Measurements from ENCODE around the gene MAP3K3.

Gene MAP3K3

DNA sequence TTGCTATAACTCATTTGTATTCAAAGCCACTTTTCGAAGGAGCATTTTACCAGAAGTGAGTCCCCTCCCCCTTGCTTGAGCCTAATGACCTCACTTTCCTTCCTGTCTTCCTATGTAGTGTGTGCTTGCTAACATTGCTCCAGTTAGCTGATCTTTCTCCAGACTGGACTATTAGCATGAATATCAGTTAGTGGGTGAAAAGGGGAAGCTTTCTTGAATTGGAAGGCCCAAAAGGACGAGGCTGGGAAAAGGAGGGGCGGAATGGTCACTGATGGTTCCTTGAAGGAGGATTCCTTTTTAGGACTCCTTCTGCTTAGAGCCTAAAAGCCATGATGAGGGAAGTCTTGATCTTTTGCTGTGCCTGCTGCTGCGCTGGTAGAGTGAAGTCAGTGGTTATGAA lies 11.9 kb downstream of the MAP3K3 start (continued):
- TF ChIP-seq ZNF391 (tag by site-specific recombination; IDR thresholded peaks at IDR 0.05; ENCODE audit: borderline replicate concordance, low read depth), result no peak

DNA sequence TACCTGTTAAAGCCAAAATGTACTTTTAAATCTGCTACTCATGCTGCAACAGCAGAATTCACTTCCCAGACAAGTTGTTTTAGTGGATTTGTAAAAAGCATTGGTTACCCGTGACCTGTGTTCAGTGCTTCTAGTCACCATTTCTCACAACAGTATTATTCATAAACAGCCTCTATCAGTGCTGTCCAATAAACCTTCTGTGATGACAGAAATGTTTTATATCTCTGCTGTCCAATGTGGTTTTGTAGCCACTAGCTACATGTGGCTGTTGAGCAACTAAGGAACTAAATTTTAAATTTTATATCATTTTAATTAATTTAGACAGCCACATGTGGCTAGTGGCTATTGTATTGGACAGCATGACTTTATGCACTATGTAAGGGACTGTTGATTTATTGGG lies 12.6 kb downstream of the MAP3K3 start:
- no peak for TF ChIP-seq ZNF654 (tag by site-specific recombination; IDR thresholded peaks at IDR 0.05; ENCODE audit: low read depth)
- TF ChIP-seq ZFHX2 (tag by site-specific recombination; conservative IDR thresholded peaks at IDR 0.05), result no peak
- H3K9me3 ChIP-seq (ENCODE audit: control insufficient read depth, insufficient read depth, low read depth, low read length), result no peaks in the 10 kb centered on the region
- H3K27ac ChIP-seq (ENCODE audit: extremely low read depth, low read depth, low read length), result no peak overlapping the region
- peaks cover 10 to 59% of the 10 kb centered on the region in 2 experiments for H3K36me3 ChIP-seq (ENCODE audit: control insufficient read depth in 2 of 2, insufficient read depth in 1 of 2, low read length in 2 of 2)
- peaks cover 3% of the 10 kb centered on the region; the same call in 1 of the 2 replicates for H3K4me1 ChIP-seq (ENCODE audit: control insufficient read depth, insufficient read depth, low read length)
- ChIA-PET POLR2A (interaction anchor here (1.1 to 3.2 kb wide), 2 partner anchors 12 to 40 kb away, joined by 3 to 16 read pairs; partner anchors contain the start of gene MAP3K3), CTCF (interaction anchor here (0.7 to 2.6 kb wide), 6 partner anchors 10 to 170 kb away, joined by 3 to 12 read pairs (median 4); no protein-coding TSS in a partner anchor)
- H3K4me3 ChIP-seq (ENCODE audit: low read depth, low read length), result no peak overlapping the region

DNA sequence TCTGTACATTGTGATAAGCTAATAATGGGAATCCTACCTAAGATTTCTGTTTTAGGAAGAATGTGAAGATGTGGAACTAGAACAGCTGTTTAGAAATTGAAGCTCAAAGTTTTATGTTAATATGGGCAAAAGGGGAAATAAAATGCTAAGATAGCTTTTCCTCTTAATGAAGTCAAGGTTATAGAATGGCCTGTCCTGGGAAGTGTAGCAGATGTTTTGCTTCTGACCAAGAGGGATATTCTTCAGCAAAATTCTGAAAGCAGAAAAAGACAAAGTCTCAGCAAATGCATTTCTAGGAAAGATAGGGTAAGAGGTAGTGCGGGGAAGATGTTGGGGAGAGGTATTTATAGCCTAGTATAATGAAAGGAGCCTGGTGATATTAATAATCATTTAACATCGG lies 13.1 kb downstream of the MAP3K3 start:
- Histone ChIP-seq H3K27ac (ENCODE audit: extremely low read depth, low read depth, low read length) (no peak overlapping the region), H3K9me3 (ENCODE audit: control insufficient read depth, insufficient read depth, low read depth, low read length) (no peaks in the 10 kb centered on the region), H3K4me3 (ENCODE audit: low read depth, low read length) (no peak overlapping the region), H3K36me3 (ENCODE audit: control insufficient read depth in 2 of 2, insufficient read depth in 1 of 2, low read length in 2 of 2) (peaks cover 10 to 62% of the 10 kb centered on the region in 2 experiments), H3K4me1 (ENCODE audit: control insufficient read depth, insufficient read depth, low read length) (peaks cover 3% of the 10 kb centered on the region; the same call in 1 of the 2 replicates)
- TF ChIP-seq ZNF324 (tag by site-specific recombination; IDR thresholded peaks at IDR 0.05), result no peak
- TF ChIP-seq, protein P1, sequence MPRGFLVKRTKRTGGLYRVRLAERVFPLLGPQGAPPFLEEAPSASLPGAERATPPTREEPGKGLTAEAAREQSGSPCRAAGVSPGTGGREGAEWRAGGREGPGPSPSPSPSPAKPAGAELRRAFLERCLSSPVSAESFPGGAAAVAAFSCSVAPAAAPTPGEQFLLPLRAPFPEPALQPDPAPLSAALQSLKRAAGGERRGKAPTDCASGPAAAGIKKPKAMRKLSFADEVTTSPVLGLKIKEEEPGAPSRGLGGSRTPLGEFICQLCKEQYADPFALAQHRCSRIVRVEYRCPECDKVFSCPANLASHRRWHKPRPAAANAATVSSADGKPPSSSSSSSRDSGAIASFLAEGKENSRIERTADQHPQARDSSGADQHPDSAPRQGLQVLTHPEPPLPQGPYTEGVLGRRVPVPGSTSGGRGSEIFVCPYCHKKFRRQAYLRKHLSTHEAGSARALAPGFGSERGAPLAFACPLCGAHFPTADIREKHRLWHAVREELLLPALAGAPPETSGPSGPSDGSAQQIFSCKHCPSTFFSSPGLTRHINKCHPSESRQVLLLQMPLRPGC (tag by site-specific recombination; IDR thresholded peaks at IDR 0.05), result no peak
- TF ChIP-seq ZBTB1 (tag by site-specific recombination; IDR thresholded peaks at IDR 0.05), result no peak
- TF ChIP-seq GLI2 (tag by site-specific recombination; IDR thresholded peaks at IDR 0.05; ENCODE audit: borderline replicate concordance, low read depth), result no peak
- TF ChIP-seq ZNF391 (tag by site-specific recombination; IDR thresholded peaks at IDR 0.05; ENCODE audit: borderline replicate concordance, low read depth), result no peak
- no peak for TF ChIP-seq ZNF785 (tag by site-specific recombination; IDR thresholded peaks at IDR 0.05)
- no peak for TF ChIP-seq ZNF169 (tag by site-specific recombination; IDR thresholded peaks at IDR 0.05)
- TF ChIP-seq ZNF121 (tag by site-specific recombination; IDR thresholded peaks at IDR 0.05), result no peak
- no peak for TF ChIP-seq ZNF660 (tag by site-specific recombination; IDR thresholded peaks at IDR 0.05)
- no peak for TF ChIP-seq ZNF211 (tag by site-specific recombination; IDR thresholded peaks at IDR 0.05; ENCODE audit: low read depth)
- no peak for TF ChIP-seq ZNF155 (tag by site-specific recombination; IDR thresholded peaks at IDR 0.05)
- no peak for TF ChIP-seq ZBTB48 (tag by site-specific recombination; IDR thresholded peaks at IDR 0.05)
- no peak for TF ChIP-seq PRDM1 (tag by site-specific recombination; IDR thresholded peaks at IDR 0.05)
- POLR2A ChIA-PET, result interaction anchor here (1.1 to 3.2 kb wide), 2 partner anchors 13 to 40 kb away, joined by 3 to 16 read pairs; partner anchors contain the start of gene MAP3K3
- CTCF ChIA-PET, result interaction anchor here (0.7 to 2.6 kb wide), 4 partner anchors 9 to 169 kb away, joined by 3 to 12 read pairs (median 4); no protein-coding TSS in a partner anchor

DNA sequence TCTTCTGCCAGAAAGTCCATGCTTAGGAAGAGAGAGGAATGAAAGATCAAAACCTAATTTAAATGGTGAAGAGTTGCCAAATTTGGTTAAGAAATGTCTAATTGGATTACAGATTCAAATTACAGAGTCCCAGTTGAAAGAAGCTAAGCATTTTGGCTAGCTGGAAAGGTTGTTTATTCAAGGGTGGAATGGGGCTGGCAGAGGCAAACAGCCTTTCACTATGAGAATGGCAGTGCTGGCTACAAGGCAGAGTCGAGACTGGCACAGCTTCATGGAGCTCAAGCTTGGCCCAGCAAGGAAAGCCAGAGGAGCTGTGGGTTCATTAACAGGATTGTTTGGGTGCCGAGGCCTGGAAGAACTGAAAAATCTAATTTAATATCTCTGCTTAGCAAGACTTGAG lies 13.6 kb downstream of the MAP3K3 start:
- no peak overlapping the region for H3K27ac ChIP-seq (ENCODE audit: extremely low read depth, low read depth, low read length)
- POLR2A ChIA-PET, result interaction anchor here (1.5 kb wide), 2 partner anchors 13 to 14 kb away, joined by 3 to 5 read pairs; partner anchors contain the start of gene MAP3K3
- no peaks in the 10 kb centered on the region for H3K9me3 ChIP-seq (ENCODE audit: control insufficient read depth, insufficient read depth, low read depth, low read length)
- H3K4me3 ChIP-seq (ENCODE audit: low read depth, low read length), result no peak overlapping the region
- peaks cover 3% of the 10 kb centered on the region; the same call in 1 of the 2 replicates for H3K4me1 ChIP-seq (ENCODE audit: control insufficient read depth, insufficient read depth, low read length)
- CTCF ChIA-PET, result interaction anchor here (0.7 to 1.1 kb wide), 2 partner anchors 10 to 16 kb away, joined by 3 to 4 read pairs; no protein-coding TSS in a partner anchor
- TF ChIP-seq ZNF311 (tag by site-specific recombination; IDR thresholded peaks at IDR 0.05; ENCODE audit: borderline replicate concordance) (no peak), MYNN (tag by site-specific recombination; IDR thresholded peaks at IDR 0.05; ENCODE audit: borderline replicate concordance) (no peak), ZNF791 (tag by site-specific recombination; IDR thresholded peaks at IDR 0.05) (no peak), ZNF664 (tag by site-specific recombination; IDR thresholded peaks at IDR 0.05) (no peak), ZNF24 (tag by site-specific recombination; IDR thresholded peaks at IDR 0.05) (no peak), ZNF514 (tag by site-specific recombination; IDR thresholded peaks at IDR 0.05) (no peak), ZNF155 (tag by site-specific recombination; IDR thresholded peaks at IDR 0.05) (no peak), ZNF335 (tag by site-specific recombination; conservative IDR thresholded peaks at IDR 0.05) (no peak), YY2 (tag by site-specific recombination; IDR thresholded peaks at IDR 0.05) (no peak), HOXD13 (CRISPR knock-in tag; IDR thresholded peaks at IDR 0.05; ENCODE audit: borderline replicate concordance) (no peak), ZNF302 (tag by site-specific recombination; IDR thresholded peaks at IDR 0.05; ENCODE audit: low read depth) (no peak), ZNF600 (tag by site-specific recombination; IDR thresholded peaks at IDR 0.05) (no peak)
- TF ChIP-seq, protein P2, sequence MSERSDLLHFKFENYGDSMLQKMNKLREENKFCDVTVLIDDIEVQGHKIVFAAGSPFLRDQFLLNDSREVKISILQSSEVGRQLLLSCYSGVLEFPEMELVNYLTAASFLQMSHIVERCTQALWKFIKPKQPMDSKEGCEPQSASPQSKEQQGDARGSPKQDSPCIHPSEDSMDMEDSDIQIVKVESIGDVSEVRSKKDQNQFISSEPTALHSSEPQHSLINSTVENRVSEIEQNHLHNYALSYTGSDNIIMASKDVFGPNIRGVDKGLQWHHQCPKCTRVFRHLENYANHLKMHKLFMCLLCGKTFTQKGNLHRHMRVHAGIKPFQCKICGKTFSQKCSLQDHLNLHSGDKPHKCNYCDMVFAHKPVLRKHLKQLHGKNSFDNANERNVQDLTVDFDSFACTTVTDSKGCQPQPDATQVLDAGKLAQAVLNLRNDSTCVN (tag by site-specific recombination; optimal IDR thresholded peaks at IDR 0.05), result no peak
- TF ChIP-seq, protein P3, sequence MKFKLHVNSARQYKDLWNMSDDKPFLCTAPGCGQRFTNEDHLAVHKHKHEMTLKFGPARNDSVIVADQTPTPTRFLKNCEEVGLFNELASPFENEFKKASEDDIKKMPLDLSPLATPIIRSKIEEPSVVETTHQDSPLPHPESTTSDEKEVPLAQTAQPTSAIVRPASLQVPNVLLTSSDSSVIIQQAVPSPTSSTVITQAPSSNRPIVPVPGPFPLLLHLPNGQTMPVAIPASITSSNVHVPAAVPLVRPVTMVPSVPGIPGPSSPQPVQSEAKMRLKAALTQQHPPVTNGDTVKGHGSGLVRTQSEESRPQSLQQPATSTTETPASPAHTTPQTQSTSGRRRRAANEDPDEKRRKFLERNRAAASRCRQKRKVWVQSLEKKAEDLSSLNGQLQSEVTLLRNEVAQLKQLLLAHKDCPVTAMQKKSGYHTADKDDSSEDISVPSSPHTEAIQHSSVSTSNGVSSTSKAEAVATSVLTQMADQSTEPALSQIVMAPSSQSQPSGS (tag by site-specific recombination; IDR thresholded peaks at IDR 0.05; ENCODE audit: low read depth), result no peak
- H3K36me3 ChIP-seq (ENCODE audit: control insufficient read depth in 2 of 2, insufficient read depth in 1 of 2, low read length in 2 of 2), result peaks cover 10 to 65% of the 10 kb centered on the region in 2 experiments

Data from HEK293 (cell line).